AG08396 (cell line): Measurements from ENCODE around the gene NSMCE1.

Experiments used
- DNase-seq: peaks from one replicate; pipeline ENCODE4 v3.0.0; 2012; ENCODE audit warnings: low spot score, mixed read lengths

NSMCE1 gene

GRCh38 chr16:27242868-27243590, 25.5 kb downstream of the NSMCE1 start:
- peak; percentile 76 for DNase-seq

DNA sequence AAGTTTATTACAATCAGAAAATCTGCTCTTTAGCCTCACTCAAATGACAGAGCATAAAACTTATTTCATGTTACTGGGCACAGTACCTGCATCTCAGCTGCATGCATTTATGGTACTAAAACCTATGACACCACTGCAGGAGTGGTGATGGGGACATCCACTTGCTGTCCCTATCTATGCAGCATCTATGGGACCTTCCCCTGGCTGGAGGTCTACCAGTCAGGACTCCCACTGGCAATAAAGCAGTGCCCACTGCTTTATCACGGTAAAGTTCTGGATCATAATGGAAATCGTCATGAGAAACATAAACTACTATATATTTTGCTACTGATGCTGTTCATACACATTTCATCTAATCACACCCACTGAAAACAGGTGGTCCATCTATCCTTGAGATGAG, 26.2 kb downstream of the NSMCE1 start:
- DNase-seq: no peak

GRCh38 chr16:27241658-27242057, 26.9 kb downstream of the NSMCE1 start:
- no peak for DNase-seq

DNA sequence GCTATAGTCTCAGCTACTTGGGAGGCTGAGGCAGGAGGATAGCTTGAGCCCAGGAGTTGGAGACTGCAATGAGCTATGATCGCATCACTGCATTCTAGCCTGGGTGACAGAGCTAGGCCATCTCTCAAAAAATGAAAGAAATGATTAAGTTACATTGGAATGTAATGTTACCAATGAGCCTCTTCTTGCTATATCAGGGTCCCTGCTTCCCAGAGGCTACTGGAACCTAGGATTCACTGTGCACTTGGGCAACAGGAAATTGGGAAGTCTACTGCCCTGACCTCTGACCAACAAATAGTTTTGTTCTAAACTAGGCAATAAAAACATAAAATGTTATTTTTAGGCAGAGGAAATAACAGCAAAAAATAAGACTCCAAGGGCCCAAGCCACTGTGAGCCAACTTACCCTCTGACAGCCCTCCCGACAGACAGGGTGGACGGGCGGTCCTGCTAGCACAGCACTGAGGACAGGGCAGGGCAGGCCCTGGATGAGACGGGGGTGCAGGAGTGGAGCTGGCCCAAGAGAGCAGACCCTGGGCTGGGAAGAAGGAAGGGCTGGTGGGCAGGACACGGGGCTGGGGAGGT, 27.5 kb downstream of the NSMCE1 start:
- peak; percentile 27 for DNase-seq

- DNase-seq: no peak
Observed at GRCh38 chr16:27239906-27240655, 28.5 kb downstream of the NSMCE1 start.

GRCh38 chr16:27239026-27239425, 29.5 kb downstream of the NSMCE1 start:
- DNase-seq: no peak

- no peak for DNase-seq
Observed at GRCh38 chr16:27238591-27238990, 30.0 kb downstream of the NSMCE1 start.

GRCh38 chr16:27238016-27238587, 30.5 kb downstream of the NSMCE1 start:
- DNase-seq: no peak

DNA sequence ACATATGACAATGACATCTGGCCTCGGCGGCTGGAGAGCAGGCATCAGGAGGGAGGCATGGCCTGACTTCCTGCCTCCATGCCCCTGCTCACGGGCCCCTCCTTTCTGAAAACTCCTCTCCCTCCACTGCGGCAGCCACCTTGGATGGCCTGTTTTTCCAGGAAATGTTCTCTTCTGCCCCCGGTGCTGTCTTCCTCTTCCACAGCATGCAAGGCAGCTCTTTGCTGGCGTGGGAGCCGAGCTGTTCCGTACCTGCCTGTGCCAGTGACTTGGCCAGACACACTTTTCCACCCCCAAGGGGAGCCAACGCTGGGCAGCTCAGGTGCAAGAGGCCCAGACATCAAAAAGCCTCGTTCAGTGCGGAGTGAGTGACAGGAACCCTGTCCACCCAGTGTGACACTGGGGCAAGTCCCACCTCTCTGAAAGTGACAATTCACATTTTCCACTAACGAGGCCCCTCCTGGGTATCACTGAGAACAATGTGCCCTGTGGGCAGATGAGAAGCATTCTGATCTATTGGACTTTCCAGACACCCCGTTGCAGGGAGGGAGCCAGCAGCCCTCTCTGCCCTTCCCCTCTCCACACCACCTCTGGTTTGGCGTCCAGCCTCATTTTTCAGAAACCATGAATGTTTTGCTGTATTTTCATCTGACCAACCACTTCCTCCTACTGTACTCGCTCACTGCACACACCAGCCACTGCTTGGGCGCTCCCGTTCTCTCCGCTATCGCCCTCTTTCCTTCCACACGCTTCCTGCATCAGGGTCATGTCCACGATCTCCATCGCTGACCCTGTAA, 31.2 kb downstream of the NSMCE1 start:
- no peak for DNase-seq

DNA sequence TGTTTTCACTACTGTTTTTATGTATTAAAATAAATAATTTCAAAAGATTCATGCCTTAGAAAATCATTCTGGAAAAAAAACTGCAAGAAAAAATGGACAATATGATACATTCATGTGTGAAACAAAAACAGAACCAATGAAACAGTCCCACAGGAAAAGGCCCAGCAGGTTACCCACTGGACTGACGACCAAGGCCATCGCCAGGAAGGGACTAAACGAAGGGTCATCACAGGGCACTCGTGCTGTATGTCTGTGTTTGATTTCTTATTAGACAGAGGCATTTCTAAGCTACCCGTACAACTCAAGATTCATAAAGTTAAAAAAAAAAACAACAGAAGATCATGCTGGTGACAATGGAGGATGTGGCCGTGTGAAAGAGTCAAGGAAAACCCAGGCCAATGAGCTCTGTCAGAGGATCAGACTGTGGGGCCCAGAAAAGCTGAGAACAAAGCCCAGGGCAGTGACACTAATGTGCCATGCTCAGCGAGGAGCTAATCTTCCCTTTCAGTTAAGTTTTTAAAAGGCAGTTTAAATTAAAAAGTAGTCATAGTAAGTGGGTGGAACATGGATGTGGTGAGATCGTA, 31.8 kb downstream of the NSMCE1 start:
- no peak for DNase-seq

- DNase-seq: no peak
Observed at GRCh38 chr16:27235938-27236245, 32.7 kb downstream of the NSMCE1 start.

GRCh38 chr16:27235055-27235937, 33.3 kb downstream of the NSMCE1 start:
- DNase-seq: peak; percentile 72

DNA sequence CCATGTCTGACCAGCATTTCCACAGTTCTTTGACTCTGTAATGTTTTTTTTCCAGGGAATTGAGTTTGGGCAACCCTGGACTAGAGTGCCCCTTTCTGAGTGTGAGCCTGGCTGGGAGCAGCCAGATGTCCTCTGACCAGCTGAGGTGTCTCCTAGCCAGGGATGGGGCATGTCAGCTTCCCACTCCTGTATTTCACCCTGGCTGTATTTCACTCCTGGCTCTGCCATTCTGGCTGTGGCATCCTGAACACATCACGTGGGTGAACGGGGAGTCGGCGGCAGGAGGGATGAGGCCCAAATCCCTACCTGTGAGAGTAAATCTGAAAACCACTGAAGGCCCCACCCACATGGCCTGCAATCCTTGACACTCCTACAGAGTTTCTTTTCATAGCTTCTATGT, 34.0 kb downstream of the NSMCE1 start:
- DNase-seq: no peak

DNA sequence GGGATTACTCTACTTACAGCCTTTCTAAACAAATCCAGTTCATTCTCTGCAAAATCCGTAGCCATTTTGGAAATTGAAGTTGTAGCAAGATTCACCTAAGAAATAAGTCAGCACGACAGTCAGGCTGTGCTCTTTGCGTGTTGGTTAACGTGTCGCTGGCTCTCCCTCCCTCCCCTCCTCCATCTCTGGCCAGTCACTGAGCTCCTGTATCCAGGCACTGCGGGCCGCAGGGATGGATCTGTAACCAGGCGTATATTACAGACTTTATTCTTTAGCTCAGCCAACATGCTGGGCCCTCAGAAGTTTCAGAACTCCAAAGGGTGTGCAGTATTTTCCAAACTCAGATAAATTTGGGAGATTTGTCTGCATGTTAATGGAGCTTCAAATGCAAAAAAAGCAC, 34.4 kb downstream of the NSMCE1 start:
- DNase-seq: no peak

DNA sequence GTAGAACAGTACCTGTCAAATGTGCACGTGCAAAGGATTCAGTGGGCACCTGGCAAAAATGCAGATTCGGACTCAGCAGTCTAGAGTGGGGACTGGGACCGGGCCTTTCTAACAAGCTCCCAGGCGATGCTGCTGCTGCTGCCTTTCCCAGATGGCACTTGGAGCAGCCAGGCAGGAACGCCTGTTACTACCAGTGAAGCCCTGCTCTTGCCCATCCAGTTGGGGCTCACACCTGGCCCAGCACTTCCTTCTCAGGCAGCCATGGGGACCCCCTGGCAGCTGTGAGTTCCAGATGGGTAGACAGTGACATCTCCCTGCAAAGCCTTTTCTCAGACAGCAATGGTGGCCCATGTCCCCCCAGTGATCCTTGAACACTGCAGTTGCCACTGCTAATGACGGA, 34.8 kb downstream of the NSMCE1 start:
- no peak for DNase-seq

DNA sequence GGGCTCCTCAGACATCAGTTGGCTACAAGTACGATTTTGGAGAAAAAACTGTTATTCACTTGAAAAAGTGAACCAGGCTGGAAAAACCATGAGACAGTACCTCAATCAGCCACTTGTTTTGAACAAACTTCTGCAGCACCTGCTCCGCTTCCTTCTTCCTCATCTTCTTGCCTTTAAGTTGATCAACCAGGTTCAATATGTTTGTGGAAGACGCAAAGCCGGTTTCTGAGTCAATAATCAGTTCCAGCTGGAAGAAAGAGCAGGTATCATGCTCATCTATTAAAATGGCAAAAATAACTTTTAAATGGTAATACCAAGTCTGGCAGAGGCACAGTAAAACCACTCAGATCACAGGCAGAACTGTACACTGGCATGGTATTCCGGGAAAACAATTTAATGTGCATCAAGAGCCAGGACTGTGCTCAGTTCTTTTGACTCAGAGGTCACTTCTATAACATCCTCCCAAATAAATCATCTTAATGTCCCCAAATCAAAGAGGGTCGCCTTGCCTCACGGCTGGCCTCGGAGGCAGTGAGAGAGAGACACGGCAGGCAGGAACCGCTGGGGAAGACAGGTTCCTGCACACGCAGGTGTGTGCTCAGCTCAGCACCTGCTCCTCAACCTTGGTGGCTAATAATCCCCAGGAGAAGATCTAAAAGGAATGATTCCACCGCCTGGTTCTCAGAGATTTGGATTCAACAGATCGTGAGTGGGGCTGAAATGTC, 35.5 kb downstream of the NSMCE1 start:
- DNase-seq: no peak

GRCh38 chr16:27232061-27232900, 36.3 kb downstream of the NSMCE1 start:
- no peak for DNase-seq

GRCh38 chr16:27231692-27232060, 36.9 kb downstream of the NSMCE1 start:
- DNase-seq: no peak

- no peak for DNase-seq
Observed at GRCh38 chr16:27230562-27231001, 38.0 kb downstream of the NSMCE1 start.
